C4-2B (cell line): ENCODE results near the gene HDHD3.

Experiments used
- ZFX ChIP-seq: fragments of 450-650 bp; IDR thresholded peaks from 2 replicates; pipeline ENCODE4 v1.6.1; 2017
- TF ChIP-seq, protein P1 (sequence below): fragments of 450-650 bp; conservative IDR thresholded peaks from 2 replicates; pipeline ENCODE4 v1.5.1; 2017; ENCODE audit warnings: mild to moderate bottlenecking

DNA sequence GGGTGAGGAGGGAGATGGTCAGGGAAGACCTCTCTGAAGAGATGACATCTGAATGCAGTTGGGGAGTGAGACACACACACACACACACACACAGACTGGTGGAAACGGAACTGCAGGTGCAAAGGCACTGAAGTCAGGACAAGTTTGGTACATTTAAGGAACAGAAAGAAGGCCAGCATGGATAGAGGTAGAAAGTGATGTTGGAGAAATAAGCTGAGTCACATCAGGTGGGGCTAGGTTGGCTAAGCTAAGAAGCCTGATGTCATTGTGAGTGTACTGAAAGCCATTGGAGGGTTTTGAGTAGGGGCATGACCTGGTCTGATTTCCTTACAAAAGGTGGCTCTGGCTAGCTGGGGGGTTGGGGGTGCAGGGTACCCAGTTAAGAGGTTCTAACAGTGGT is 24.4 kb downstream of the HDHD3 start:
- TF ChIP-seq, protein P1, sequence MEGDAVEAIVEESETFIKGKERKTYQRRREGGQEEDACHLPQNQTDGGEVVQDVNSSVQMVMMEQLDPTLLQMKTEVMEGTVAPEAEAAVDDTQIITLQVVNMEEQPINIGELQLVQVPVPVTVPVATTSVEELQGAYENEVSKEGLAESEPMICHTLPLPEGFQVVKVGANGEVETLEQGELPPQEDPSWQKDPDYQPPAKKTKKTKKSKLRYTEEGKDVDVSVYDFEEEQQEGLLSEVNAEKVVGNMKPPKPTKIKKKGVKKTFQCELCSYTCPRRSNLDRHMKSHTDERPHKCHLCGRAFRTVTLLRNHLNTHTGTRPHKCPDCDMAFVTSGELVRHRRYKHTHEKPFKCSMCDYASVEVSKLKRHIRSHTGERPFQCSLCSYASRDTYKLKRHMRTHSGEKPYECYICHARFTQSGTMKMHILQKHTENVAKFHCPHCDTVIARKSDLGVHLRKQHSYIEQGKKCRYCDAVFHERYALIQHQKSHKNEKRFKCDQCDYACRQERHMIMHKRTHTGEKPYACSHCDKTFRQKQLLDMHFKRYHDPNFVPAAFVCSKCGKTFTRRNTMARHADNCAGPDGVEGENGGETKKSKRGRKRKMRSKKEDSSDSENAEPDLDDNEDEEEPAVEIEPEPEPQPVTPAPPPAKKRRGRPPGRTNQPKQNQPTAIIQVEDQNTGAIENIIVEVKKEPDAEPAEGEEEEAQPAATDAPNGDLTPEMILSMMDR = no peak
- no peak for TF ChIP-seq ZFX
